PC-3 (cell line): ENCODE measurements around the gene FAM222A.

Experiments used
- CTCF ChIP-seq: fragments of 300-600 bp; sonication (generic); conservative IDR thresholded peaks from 2 replicates; pipeline ENCODE4 v1.5.1; 2017; ENCODE audit warnings: antibody characterized with exemption, low read depth, mild to moderate bottlenecking, low read length
- EZH2 ChIP-seq: fragments of 300-600 bp; sonication (generic); IDR thresholded peaks from one replicate; pipeline ENCODE4 v1.6.1; 2017; ENCODE audit warnings: antibody characterized with exemption, mild to moderate bottlenecking, low read length; ENCODE audit not compliant: unreplicated experiment

GRCh38 chr12:109722022-109722720 lies 8.5 kb downstream of the FAM222A start:
- TF ChIP-seq CTCF: no peak
- no peak for TF ChIP-seq EZH2
